Breast epithelium (tissue), 4 donors: ENCODE results near the gene HS6ST3. TPM values are rescaled to one million over a fixed set of nuclear protein-coding genes. Genes with fewer than 3 reads are reported as not detected.

Source experiments
- DNase-seq, 2 donors: peaks; one replicate each; pipeline ENCODE4 v3.0.0-alpha.2; 2019; ENCODE audit warnings: low spot score in 2 of 2
- H3K27ac ChIP-seq, 2 donors: fragments of 200-600 bp; sonication (generic) in 1 of 2; one replicate each; pipeline ENCODE4 v1.5.1; 2016 to 2019; ENCODE audit warnings: mild to moderate bottlenecking in 1 of 2
- H3K27me3 ChIP-seq, 2 donors: fragments of 200-600 bp; sonication (generic) in 1 of 2; one replicate each; pipeline versions ENCODE4 v1.5.1 to v1.6.0; 2017 to 2019; ENCODE audit warnings: control low read depth in 1 of 2, mild to moderate bottlenecking in 1 of 2
- H3K36me3 ChIP-seq: fragments of 200-600 bp; one replicate; pipeline ENCODE4 v1.5.1; 2019
- H3K4me1 ChIP-seq, 2 donors: fragments of 200-600 bp; sonication (generic); one replicate each; pipeline ENCODE4 v1.5.1; 2016 to 2019; ENCODE audit warnings: control low read depth in 1 of 2
- H3K4me3 ChIP-seq, 3 donors: fragments of 200-600 bp; sonication (generic); 1 replicate in 2 of 3; 2 replicates in 1 of 3; pipeline ENCODE4 v1.5.1; 2016 to 2019; ENCODE audit warnings: mild to moderate bottlenecking in 3 of 3, moderate library complexity in 2 of 3
- H3K9me3 ChIP-seq, 2 donors: fragments of 200-600 bp; sonication (generic) in 1 of 2; one replicate each; pipeline ENCODE4 v1.5.1; 2016 to 2019; ENCODE audit warnings: control low read depth in 1 of 2
- POLR2A ChIP-seq: fragments of 450-650 bp; IDR thresholded peaks from one replicate; pipeline ENCODE4 v1.6.1; 2016; ENCODE audit warnings: antibody characterized with exemption, mild to moderate bottlenecking, moderate library complexity
- POLR2AphosphoS5 ChIP-seq, 3 donors: sonication (generic); formaldehyde crosslinking; IDR thresholded peaks; one replicate each; pipeline ENCODE4 v1.6.1; 2017; ENCODE audit warnings: antibody characterized with exemption in 3 of 3
- intact Hi-C: fragments of 100-400 bp; cut with DNase I; formaldehyde crosslinking; loops from one replicate; pipeline ENCODE4 v1.15.1; 2023; ENCODE audit warnings: low total_unique reads
- total RNA-seq, 3 donors: library from RNA; depleted of rRNA; stranded (reverse); fragments of >200 nt; gene quantifications; one replicate each; pipeline ENCODE4 v1.1.0, GENCODE V29; 2016
- TF ChIP-seq, protein P1 (sequence below), 3 donors: fragments of 450-650 bp; IDR thresholded peaks; one replicate each; pipeline ENCODE4 v1.5.1; 2016 to 2017; ENCODE audit warnings: antibody characterized with exemption in 3 of 3, mild to moderate bottlenecking in 3 of 3, moderate library complexity in 3 of 3

HS6ST3 gene
- total RNA-seq, 3 donors from 2014 or later: under 0.01 to 1.3 (median 0.59) TPM

DNA sequence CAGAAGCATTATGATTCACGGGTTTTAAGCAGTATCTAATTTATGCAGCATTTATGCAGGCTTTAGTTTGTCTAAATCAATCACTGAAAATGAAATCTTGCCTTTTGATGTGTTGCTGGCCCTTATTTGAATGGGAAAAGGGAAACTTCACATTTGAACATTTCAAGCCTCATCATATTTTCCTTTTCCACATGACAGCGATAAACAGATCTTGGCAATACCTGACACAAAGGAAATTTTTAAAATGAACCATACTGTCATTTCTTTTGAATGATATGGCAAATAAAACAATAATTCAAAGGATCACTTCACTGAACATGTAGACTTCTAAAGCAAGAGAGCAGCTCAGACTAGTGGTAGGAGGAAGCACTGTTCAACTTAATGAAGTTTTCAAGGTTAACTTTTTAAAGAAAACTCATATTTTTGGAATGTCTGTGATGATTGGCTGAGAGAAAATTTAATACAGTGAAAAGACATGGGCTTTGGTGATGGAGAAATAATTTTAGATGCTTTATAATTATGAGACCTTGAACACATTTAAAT is 706.3 kb downstream of the HS6ST3 start:
- Histone ChIP-seq H3K4me1 (no peaks in the 10 kb centered on the region), H3K27me3 (no peaks in the 10 kb centered on the region), H3K27ac (no peak overlapping the region), H3K4me3 (no peak overlapping the region), H3K36me3 (no peaks in the 10 kb centered on the region), H3K9me3 (no peaks in the 10 kb centered on the region)
- no peak for TF ChIP-seq POLR2AphosphoS5 (IDR thresholded peaks at IDR 0.05)
- no peak for TF ChIP-seq POLR2A
- TF ChIP-seq, protein P1, sequence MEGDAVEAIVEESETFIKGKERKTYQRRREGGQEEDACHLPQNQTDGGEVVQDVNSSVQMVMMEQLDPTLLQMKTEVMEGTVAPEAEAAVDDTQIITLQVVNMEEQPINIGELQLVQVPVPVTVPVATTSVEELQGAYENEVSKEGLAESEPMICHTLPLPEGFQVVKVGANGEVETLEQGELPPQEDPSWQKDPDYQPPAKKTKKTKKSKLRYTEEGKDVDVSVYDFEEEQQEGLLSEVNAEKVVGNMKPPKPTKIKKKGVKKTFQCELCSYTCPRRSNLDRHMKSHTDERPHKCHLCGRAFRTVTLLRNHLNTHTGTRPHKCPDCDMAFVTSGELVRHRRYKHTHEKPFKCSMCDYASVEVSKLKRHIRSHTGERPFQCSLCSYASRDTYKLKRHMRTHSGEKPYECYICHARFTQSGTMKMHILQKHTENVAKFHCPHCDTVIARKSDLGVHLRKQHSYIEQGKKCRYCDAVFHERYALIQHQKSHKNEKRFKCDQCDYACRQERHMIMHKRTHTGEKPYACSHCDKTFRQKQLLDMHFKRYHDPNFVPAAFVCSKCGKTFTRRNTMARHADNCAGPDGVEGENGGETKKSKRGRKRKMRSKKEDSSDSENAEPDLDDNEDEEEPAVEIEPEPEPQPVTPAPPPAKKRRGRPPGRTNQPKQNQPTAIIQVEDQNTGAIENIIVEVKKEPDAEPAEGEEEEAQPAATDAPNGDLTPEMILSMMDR (IDR thresholded peaks at IDR 0.05): no peak
- no peak for DNase-seq
- intact Hi-C loops: no loop called here

DNA sequence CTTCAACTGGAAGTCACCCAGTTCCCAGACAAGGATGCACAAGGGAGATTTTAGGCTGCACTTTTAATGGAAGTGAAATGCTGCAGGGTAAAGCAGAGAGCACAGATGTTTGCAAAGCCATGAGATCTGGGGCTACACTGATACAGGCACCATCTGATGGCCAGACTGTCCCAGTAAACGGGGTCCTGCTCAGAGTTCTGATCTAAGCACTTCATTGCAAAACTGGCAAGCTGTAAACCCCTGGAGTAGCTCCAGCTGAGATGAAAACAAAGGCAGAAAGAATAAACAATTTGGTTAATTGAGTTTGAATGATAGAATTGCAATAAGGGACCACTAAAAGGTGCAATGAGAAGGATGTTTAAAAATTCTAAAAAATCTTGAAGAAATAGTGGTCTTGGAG is 707.2 kb downstream of the HS6ST3 start:
- H3K4me1 ChIP-seq: no peaks in the 10 kb centered on the region
- no peaks in the 10 kb centered on the region for H3K9me3 ChIP-seq
- TF ChIP-seq, protein P1 (IDR thresholded peaks at IDR 0.05): no peak
- TF ChIP-seq POLR2AphosphoS5 (IDR thresholded peaks at IDR 0.05) (no peak), POLR2A (no peak)
- no peak for DNase-seq
- no peak overlapping the region for H3K27ac ChIP-seq
- H3K27me3 ChIP-seq: no peaks in the 10 kb centered on the region
- H3K36me3 ChIP-seq: no peaks in the 10 kb centered on the region
- H3K4me3 ChIP-seq: no peak overlapping the region
- intact Hi-C loops: no loop called here

DNA sequence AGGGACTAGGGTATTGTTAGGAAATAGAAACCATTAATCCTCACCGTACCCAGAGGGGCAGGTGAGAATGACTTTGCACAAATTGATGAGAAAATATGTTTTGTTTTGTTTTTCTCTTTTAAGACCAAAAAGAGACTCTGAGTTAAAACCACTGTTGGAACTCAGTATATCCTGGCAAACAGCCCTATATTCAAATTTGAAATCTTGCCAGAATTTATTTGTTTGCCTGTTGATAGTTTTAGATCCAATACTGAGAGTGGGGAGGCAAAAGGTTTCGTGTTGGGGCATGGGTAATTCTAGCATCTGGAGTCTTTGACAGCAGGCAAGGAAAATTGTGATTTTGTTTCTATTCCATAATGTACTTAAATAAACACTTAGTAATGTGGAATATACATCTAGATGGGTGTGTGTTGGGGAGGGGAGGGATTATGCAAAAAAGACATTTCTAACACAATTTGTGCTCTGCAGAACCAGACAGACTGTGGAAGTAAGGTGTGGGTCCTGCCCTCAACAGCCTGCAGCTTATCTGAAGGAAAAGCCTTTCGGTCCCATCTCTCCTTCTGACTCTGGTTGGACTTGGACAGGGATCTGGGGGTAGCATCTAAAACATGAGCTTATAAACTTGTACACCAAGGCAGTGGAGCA is 713.7 kb downstream of the HS6ST3 start:
- H3K9me3 ChIP-seq: no peaks in the 10 kb centered on the region
- TF ChIP-seq, protein P1 (IDR thresholded peaks at IDR 0.05): no peak
- TF ChIP-seq POLR2AphosphoS5 (IDR thresholded peaks at IDR 0.05) (no peak), POLR2A (no peak)
- H3K4me3 ChIP-seq: no peak overlapping the region
- H3K27ac ChIP-seq: no peak overlapping the region
- intact Hi-C loops: no loop called here
- H3K27me3 ChIP-seq: no peaks in the 10 kb centered on the region
- no peaks in the 10 kb centered on the region for H3K4me1 ChIP-seq
- DNase-seq: no peak
- no peaks in the 10 kb centered on the region for H3K36me3 ChIP-seq

DNA sequence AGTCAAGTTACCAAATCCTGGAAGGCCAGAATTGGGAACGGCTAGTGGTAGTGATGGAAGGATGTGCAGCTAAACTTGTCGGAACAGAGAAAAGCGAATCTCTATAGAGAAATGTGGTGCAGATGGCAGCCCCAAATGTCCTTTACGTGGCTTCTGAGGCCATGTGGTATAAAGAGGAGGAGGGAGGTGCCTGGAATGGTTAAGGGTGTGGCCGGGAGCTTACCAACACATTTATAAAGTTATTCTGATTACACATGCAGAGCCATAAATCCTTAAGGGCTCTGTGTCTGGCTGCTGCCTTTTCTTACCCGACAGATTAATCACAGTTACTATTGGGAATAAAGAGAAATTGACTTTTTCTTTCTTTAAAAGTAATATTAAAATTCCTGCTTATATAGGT is 714.3 kb downstream of the HS6ST3 start:
- Histone ChIP-seq H3K27ac (no peak overlapping the region), H3K4me1 (no peaks in the 10 kb centered on the region), H3K27me3 (no peaks in the 10 kb centered on the region), H3K36me3 (no peaks in the 10 kb centered on the region), H3K9me3 (no peaks in the 10 kb centered on the region), H3K4me3 (no peak overlapping the region)
- DNase-seq: no peak
- no peak for TF ChIP-seq POLR2AphosphoS5 (IDR thresholded peaks at IDR 0.05)
- TF ChIP-seq POLR2A: no peak
- intact Hi-C loops: no loop called here

DNA sequence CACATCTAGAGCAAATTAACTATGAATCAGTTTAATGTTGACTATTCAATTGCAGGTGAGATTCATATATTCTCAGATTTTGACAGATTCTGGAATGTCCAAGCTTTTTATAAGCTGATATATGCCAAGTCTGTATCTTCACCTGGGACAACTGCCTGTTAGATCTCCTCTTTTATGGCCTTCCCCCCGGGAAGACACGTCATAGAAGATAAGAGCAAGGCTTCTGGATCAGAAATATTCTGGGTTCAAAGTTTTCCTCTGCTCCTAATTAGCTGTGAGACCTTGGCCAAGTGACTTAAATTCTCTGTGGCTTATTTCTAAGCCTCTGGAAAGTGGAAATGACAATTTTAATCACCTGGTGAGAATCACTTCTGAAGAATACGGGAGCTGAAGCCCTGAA is 716.8 kb downstream of the HS6ST3 start:
- Histone ChIP-seq H3K36me3 (no peaks in the 10 kb centered on the region), H3K9me3 (no peaks in the 10 kb centered on the region), H3K4me3 (no peak overlapping the region), H3K27me3 (no peaks in the 10 kb centered on the region), H3K4me1 (no peaks in the 10 kb centered on the region), H3K27ac (no peak overlapping the region)
- DNase-seq: no peak
- TF ChIP-seq, protein P1 (IDR thresholded peaks at IDR 0.05): no peak
- no peak for TF ChIP-seq POLR2AphosphoS5 (IDR thresholded peaks at IDR 0.05)
- no peak for TF ChIP-seq POLR2A
- intact Hi-C loops: no loop called here
